HG03575 (cell line): ENCODE measurements around the gene VSTM2B.

ENCODE experiments used
- ATAC-seq: cut with Tn5 transposase; IDR thresholded peaks from one replicate; pipeline ENCODE4 v1.9.1; 2021; ENCODE audit not compliant: unreplicated experiment, insufficient number of reproducible peaks, low FRiP score; ENCODE audit errors: extremely low read depth

VSTM2B gene

DNA sequence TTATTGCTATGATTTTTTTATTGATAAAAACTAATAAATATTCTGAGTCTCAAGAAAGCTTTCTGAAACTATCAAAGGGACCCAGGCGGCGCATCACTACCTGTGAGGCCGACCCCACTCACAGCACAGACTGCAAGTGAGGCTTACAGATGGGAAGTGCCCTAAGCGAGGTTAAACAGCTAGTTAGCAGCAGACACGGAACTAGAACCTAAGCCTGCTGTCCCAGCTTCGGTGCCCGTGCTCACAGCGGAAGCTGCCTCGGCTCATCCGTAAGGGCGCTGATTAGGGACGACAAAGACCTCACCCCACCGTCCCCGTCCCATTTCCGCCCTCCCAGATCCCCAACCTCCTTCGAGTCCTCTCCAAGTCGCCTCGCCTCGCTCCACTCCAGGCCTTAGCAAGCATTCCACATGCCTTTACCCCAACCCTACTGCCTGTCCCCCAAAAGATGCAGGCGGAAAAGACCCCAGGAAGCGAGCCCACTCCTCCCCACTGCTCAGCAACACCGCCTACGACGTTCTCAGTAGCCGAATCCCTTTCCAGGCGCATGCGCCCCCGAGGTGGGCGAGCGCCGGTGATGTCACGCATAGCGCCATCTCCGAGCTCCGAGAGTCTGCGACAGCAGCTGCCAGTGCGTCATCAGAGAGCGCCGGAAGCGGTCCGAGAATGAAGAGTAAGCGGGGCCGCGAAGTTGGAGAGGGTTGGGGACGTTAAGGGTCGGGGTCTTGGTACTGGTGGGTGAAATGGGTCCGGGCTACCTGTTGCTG is 80.0 kb downstream of the VSTM2B start, which contains the start of gene POP4:
TSS of gene POP4 (plus strand) at position 631 of the 767 bp plus-strand sequence. CDS start at position 667, 36 bp downstream.
- ATAC-seq: peak; percentile 42

DNA sequence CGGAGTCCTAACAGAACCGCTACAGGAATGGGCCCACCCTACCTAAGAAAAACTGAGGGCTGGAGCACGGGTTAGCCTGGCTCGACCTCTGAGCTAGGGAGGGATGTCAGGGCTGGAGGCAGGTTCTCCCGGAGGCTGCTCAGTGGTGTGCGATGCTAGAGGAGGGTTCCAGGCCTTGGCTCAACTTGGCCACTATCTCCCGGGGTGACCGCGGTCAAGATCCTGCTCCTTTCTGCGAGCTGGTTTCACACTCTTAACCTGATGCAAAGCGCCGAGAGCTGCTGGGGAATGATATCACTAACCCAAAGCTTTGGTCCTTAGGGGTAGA is 80.6 kb downstream of the VSTM2B start:
- ATAC-seq: no peak

DNA sequence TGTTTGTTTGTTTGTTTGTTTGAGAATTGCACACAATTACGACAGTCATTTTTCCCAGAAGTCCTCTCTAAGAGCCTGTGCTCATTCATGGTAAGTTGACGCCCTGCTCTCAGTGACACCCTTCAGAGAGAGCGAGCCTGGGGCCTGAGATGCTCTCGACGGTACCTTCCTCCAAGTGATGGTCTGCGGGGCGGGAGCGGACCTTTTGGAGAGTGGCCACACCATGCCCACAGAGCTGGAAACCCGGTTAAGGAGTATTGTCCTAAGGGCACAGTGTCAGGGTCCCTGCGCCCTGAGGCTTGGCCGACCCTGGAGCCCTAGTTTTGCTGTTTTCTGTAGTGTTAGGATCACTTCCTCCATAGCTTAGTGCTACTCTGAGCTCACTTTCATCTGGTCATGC is 83.8 kb downstream of the VSTM2B start:
- no peak for ATAC-seq

DNA sequence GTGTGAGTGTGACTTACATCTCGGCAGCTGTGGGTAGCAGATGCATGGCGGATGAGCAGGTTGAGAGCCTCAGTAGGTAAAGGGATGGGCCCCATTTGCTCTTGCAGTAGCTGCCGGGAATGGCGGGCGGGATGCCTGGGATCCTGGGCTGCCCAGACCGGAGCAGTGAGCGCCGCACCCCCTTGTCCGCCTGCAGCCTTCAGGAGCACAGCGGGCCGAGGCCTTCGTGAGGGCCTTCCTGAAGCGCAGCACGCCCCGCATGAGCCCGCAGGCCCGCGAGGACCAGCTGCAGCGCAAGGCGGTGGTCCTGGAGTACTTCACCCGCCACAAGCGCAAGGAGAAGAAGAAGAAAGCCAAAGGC is 84.4 kb downstream of the VSTM2B start:
- no peak for ATAC-seq

DNA sequence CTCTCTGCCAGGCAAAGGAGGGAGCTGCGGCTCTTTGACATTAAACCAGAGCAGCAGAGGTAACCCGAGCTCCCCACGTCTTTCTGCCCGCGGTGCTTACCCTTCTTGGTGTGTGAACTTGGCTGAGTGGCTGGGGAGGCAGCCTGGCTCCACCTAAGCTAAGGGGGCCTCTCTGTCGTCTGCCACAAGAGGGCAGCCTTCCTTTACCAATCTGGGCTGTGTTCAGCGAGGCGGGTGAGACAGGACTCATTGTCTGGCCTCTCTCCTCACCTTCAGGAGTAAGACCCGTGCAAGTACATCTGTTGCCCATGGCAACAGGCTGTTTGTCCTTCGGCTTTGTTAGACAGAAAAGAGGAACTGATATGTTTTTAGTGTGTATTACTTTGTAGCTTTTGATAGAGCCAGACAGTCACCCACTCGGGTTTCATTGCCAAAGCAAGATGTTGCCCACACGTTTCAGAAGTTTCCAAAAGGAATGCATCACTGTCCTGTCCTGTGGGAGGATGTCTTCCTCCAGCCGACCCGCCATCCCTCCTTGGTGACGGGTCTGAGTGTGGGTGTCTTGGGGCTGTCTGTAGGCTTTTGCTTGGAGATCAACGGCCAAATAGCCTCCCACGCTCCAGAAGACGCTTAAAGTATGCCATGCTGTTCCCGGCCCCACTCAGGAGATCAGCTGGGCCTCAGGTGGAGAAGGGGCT is 84.9 kb downstream of the VSTM2B start:
- ATAC-seq: peak; percentile 64

DNA sequence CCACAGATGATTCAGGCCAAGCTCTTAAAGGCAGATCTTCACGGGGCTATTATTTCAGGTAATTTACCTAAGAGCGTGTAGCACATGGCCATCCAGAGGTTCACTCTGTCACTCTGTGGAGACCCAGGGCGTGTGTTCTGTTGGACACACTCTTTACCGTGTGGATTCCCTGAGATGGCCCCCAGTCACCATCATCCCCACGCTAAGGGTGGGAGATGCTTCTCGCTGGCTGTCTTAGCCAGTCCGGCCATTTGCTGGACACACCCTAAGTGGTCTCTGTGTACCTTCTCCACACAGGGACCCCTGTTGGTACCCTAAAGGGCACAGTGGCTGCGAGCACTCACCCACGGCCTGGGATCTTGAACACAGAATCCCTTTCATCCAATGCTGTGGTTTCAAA is 86.3 kb downstream of the VSTM2B start:
- ATAC-seq: no peak

DNA sequence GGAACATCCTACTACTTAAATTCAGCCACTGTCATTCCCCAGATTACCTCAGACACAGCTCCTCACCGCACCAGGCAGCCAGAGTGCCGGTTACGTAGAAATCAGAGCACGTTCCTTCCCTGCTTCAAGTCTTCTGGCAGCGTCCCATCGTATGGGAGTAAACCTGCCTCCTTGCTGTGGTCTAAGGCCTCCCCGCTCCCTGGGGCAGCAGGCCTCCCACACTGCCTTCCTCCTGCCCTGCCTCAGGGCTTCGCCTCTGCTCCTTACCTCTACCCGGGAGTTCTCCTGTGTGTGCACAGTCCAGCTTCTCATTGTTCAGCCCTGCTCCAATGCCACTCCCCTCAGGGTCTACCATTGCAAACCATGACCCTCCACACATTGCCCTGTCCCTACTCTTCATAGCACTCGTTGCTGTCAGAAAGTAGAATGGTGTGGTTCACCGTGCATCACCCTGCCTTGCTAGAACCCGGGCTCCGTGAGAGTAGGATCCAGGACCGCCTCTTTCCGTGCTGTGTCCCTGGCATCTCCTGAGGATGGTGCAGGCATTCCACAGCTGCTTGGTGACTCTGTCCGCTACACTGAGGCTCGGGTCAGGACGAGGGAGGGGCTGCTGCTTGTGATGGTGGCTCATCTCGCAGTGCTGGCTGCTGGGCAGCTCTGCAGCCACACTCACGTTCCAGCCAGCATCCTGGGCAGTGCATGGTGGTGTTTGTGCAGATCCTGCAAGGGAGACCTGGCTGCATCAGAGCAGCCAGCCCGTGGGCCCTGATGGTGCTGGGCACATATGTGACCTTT is 87.2 kb downstream of the VSTM2B start:
- no peak for ATAC-seq

DNA sequence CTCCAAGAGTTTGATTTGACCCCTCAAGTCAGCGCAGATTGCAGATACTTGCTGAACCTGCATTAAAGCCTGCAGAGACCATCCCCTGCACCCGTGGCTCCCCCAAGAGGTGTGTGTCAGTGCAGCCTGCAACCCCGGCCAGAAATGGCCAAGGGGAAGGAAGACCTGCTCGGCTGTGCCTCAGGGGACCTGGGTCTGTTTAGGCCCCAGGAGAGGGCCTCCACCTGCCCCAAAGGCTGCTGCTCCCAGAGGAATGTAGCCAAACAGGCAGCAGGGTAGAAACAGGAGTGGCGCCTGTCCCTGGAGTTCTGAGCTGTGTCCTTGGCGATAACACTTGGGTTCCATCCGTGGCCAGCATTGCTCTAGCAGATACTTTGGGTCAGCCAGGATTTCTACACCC is 88.3 kb downstream of the VSTM2B start:
- no peak for ATAC-seq
